Endothelial cell (in vitro differentiated cells): ENCODE data around the gene C6orf15. TPM values are rescaled to one million over a fixed set of nuclear protein-coding genes. Genes with fewer than 3 reads are reported as not detected.
A peak's percentile ranks its signal among the peaks of the same experiment; 100 is the strongest.
"Not testable (repeated sequence)": the region's sequence is repeated elsewhere in the genome, so short reads cannot be mapped to it uniquely, and the experiment has no call there.

Source experiments
- DNase-seq: peaks from one replicate; pipeline ENCODE4 v3.0.0; 2021; ENCODE audit warnings: low spot score
- H3K27ac Mint-ChIP-seq: one replicate; pipeline ENCODE4 v1.8.0; 2021; ENCODE audit warnings: mixed read lengths, inconsistent platforms; ENCODE audit not compliant: unreplicated experiment
- H3K27me3 Mint-ChIP-seq: one replicate; pipeline ENCODE4 v1.8.0; 2021; ENCODE audit warnings: mild to moderate bottlenecking, moderate library complexity, mixed read lengths, inconsistent platforms; ENCODE audit not compliant: unreplicated experiment
- H3K36me3 Mint-ChIP-seq: one replicate; pipeline ENCODE4 v1.8.0; 2021; ENCODE audit warnings: mild to moderate bottlenecking, low read depth, mixed read lengths, inconsistent platforms; ENCODE audit not compliant: unreplicated experiment
- H3K4me1 Mint-ChIP-seq: one replicate; pipeline ENCODE4 v1.8.0; 2021; ENCODE audit warnings: mild to moderate bottlenecking, mixed read lengths, inconsistent platforms; ENCODE audit not compliant: unreplicated experiment
- H3K4me3 Mint-ChIP-seq: one replicate; pipeline ENCODE4 v1.8.0; 2021; ENCODE audit warnings: mild to moderate bottlenecking, mixed read lengths, inconsistent platforms; ENCODE audit not compliant: unreplicated experiment
- H3K9me3 Mint-ChIP-seq: one replicate; pipeline ENCODE4 v1.8.0; 2021; ENCODE audit warnings: mixed read lengths, inconsistent platforms; ENCODE audit not compliant: unreplicated experiment
- CTCF ChIP-seq: fragments of 200-600 bp; sonication (generic); IDR thresholded peaks from one replicate; pipeline ENCODE4 v1.5.0; 2021; ENCODE audit warnings: antibody characterized with exemption; ENCODE audit not compliant: unreplicated experiment
- total RNA-seq: library from RNA; stranded (reverse); fragmentation: NEBNext Ultra II Directional; extraction: Animal tissue kit (Norgen Biotek cat#: 25700); gene quantifications from one replicate; pipeline ENCODE4 v1.2.1, GENCODE V29; 2021; ENCODE audit not compliant: unreplicated experiment

The C6orf15 gene
- total RNA-seq, 1 donor from 2014 or later = not detected

DNA sequence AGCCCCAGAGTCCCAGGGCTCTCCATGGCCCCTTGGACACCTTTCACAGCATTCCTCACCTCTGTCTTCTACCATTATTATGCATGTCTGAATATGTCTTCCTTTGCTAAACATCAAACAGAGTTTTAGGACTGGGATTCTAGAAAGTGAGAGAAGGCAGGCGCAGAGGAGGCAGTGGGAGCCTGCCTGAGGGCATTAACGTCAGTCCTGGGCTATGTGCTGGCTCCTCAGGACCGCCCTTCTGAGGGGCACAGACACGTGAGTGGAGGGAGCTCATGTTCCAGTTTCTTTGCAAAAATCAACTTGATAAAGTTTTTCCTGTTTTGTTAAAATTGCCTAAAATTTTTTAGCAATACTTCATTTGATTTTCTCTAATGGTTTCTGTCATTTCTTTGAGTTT, 38.0 kb downstream of the C6orf15 start:
- no peak overlapping the region for H3K27ac Mint-ChIP-seq
- no peaks in the 10 kb centered on the region for H3K36me3 Mint-ChIP-seq
- no peak for TF ChIP-seq CTCF
- no peaks in the 10 kb centered on the region for H3K27me3 Mint-ChIP-seq
- H3K4me3 Mint-ChIP-seq = no peak overlapping the region
- no peaks in the 10 kb centered on the region for H3K9me3 Mint-ChIP-seq
- H3K4me1 Mint-ChIP-seq = no peaks in the 10 kb centered on the region
- DNase-seq = no peak

- TF ChIP-seq CTCF = no peak
- no peak overlapping the region for H3K4me3 Mint-ChIP-seq
- H3K4me1 Mint-ChIP-seq = no peaks in the 10 kb centered on the region
- H3K36me3 Mint-ChIP-seq = no peaks in the 10 kb centered on the region
- H3K27me3 Mint-ChIP-seq = no peaks in the 10 kb centered on the region
- H3K27ac Mint-ChIP-seq = no peak overlapping the region
- DNase-seq = peak; percentile 26
- no peaks in the 10 kb centered on the region for H3K9me3 Mint-ChIP-seq
Observed at GRCh38 chr6:31070711-31071197, 41.6 kb downstream of the C6orf15 start.

DNA sequence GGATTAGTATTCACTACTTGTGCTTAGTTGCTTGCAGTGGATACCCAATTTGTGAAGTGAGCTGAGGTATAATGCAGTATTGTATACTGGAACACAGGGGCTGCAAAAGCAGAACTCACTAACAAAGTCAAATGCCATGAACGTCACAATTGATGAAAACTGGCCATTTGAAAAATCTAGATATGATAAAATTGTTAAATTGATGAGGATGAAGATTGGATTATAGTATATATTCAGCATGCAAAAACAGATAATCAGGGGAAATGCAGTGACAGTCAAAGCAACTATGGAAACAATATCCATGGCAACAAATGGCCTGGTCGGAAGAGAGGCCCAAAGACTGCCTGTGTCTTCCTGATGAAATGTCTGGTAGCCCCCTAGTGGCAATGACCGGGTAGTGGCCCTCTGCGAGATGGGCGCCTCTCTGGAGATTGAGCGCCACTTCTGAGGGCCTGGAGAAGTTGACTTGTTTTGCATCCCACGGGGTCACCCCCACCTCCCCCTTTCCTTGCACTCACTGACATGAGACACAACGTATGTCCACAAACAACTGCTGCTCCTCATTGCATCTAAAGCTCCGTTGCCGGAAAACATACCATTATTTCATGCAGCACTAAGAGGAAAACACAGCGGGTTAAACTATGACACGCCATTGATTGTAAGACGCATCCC, 43.6 kb downstream of the C6orf15 start:
- peak; percentile 74 for TF ChIP-seq CTCF
- Mint-ChIP-seq H3K4me3 (no peak overlapping the region), H3K27me3 (no peaks in the 10 kb centered on the region), H3K36me3 (no peaks in the 10 kb centered on the region), H3K9me3 (no peaks in the 10 kb centered on the region), H3K27ac (peak overlapping the region; percentile 48), H3K4me1 (no peaks in the 10 kb centered on the region)
- DNase-seq = peak; percentile 68

DNA sequence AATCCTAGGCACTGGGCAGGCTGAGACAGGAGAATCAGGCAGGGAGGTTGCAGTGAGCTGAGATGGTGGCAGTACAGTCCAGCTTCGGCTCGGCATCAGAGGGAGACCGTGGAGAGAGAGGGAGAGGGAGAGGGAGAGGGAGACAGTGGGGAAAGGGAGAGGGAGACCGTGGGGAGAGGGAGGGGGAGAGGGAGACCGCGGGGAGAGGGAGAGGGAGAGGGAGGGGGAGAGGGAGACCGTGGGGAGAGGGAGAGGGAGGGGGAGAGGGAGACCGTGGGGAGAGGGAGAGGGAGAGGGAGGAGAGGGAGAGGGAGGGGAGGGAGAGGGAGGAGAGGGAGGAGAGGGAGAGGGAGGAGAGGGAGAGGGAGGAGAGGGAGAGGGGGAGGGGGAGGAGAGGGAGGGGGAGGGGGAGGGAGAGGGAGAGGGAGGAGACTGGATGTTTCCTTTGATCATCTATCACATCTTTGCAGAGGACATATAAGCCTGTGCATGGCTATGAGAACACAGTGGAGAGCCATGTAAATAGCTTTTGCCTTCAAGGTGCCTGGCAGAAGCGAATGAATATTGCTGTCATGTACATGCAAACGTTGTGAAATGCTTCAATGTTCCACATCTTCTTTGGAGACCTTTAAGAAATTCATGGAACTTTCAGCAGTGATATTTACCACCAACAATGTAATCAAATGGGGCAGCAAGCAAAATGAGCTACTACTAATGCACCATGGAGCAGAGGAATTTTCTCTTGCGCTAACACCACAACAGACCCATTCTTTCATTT, 44.3 kb downstream of the C6orf15 start:
- not testable (repeated sequence) for DNase-seq, H3K27me3 Mint-ChIP-seq, H3K36me3 Mint-ChIP-seq, H3K4me3 Mint-ChIP-seq, H3K9me3 Mint-ChIP-seq, H3K4me1 Mint-ChIP-seq
- peak overlapping the region; percentile 48 for H3K27ac Mint-ChIP-seq

GRCh38 chr6:31067028-31067427, 45.3 kb downstream of the C6orf15 start:
- not testable (repeated sequence) for H3K9me3 Mint-ChIP-seq, H3K4me1 Mint-ChIP-seq, H3K27me3 Mint-ChIP-seq, DNase-seq, H3K36me3 Mint-ChIP-seq, H3K27ac Mint-ChIP-seq, H3K4me3 Mint-ChIP-seq

DNA sequence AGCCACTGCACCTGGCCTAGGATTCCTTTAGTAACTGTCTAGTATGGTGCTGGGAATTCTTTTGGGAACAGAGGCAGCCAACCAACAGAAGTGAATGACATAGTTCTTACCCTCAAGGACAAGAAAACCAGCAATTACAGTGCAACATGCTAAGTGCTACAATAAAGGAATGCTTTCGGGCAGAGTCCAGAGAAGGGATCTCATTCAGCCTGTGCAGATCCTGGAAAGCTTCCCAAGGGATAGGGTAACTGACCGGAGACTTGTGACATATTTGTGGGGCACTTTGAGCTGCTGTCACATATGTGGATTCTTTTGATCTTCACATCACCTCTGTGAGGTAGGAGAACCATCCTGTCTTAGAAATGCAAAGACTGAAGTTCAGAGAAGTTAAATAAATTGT, 46.8 kb downstream of the C6orf15 start:
- Mint-ChIP-seq H3K4me3 (no peak overlapping the region), H3K27me3 (peaks cover 4% of the 10 kb centered on the region), H3K4me1 (no peaks in the 10 kb centered on the region), H3K27ac (no peak overlapping the region), H3K9me3 (no peaks in the 10 kb centered on the region), H3K36me3 (no peaks in the 10 kb centered on the region)
- no peak for TF ChIP-seq CTCF
- DNase-seq = no peak
